ENCODE measurements around the gene IER5L. TPM values are rescaled to one million over a fixed set of nuclear protein-coding genes. Genes with fewer than 3 reads are reported as not detected.

Gene IER5L
- total RNA-seq, 4 donors from 2014 or later: 13.0 to 31.5 (median 25.3) TPM

DNA sequence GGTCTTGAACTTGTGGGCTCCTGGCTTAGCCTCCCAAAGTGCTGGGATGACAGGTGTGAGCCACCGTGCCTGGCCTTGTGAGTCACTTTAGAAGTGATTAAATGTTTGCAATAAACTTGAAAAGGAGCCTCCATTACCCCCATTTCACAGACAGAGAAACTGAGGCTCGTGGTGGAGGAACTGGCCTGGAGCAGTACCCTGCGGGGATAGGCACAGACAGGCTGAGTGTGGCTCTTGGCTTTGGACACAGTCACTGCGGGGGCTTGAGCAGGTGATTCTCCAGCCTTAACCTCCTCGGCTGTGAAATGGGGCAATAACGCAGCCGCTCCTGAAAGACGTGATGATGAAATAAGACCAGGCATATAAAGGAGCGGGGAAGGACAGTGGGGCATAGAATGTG lies 40.9 kb upstream of the IER5L start:
- H3K36me3 ChIP-seq: no peaks in the 10 kb centered on the region
- H3K9me3 ChIP-seq: no peaks in the 10 kb centered on the region
- H3K27ac ChIP-seq: no peak overlapping the region
- no peaks in the 10 kb centered on the region for H3K4me1 ChIP-seq
- no peak overlapping the region for H3K4me3 ChIP-seq
- DNase-seq (ENCODE audit: low spot score in 2 of 2): no peak
- H3K27me3 ChIP-seq: no peaks in the 10 kb centered on the region
- 74 to 79% methylated on average over 9 of the region's 9 CpGs for WGBS, 2 donors
- no peak for TF ChIP-seq EP300 (IDR thresholded peaks at IDR 0.05)
- TF ChIP-seq, protein P1, sequence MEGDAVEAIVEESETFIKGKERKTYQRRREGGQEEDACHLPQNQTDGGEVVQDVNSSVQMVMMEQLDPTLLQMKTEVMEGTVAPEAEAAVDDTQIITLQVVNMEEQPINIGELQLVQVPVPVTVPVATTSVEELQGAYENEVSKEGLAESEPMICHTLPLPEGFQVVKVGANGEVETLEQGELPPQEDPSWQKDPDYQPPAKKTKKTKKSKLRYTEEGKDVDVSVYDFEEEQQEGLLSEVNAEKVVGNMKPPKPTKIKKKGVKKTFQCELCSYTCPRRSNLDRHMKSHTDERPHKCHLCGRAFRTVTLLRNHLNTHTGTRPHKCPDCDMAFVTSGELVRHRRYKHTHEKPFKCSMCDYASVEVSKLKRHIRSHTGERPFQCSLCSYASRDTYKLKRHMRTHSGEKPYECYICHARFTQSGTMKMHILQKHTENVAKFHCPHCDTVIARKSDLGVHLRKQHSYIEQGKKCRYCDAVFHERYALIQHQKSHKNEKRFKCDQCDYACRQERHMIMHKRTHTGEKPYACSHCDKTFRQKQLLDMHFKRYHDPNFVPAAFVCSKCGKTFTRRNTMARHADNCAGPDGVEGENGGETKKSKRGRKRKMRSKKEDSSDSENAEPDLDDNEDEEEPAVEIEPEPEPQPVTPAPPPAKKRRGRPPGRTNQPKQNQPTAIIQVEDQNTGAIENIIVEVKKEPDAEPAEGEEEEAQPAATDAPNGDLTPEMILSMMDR (IDR thresholded peaks at IDR 0.05): no peak
- no peak for TF ChIP-seq POLR2A (IDR thresholded peaks at IDR 0.05)

DNA sequence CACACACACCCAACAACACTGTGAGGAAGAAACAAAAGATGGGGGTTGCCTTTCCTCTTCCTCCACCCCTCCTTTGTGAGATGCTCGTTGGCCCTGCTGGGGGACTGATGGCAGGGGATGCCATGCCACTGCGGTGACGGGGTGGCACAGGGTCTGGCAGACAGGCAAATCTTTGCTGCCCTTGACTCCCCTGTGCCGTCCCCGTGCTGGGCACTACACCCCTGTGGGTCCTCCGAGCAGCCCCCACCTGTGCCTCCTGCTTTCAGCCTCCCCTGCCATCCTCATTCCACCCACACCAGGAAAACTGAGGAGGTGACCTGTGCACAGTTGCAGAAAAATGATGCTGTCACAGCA lies 40.2 kb upstream of the IER5L start:
- H3K27me3 ChIP-seq: no peaks in the 10 kb centered on the region
- no peak for DNase-seq (ENCODE audit: low spot score in 2 of 2)
- TF ChIP-seq POLR2A (IDR thresholded peaks at IDR 0.05) (no peak), EP300 (IDR thresholded peaks at IDR 0.05) (no peak)
- TF ChIP-seq, protein P1 (IDR thresholded peaks at IDR 0.05): no peak
- no peak overlapping the region for H3K27ac ChIP-seq
- no peaks in the 10 kb centered on the region for H3K4me1 ChIP-seq
- 65 to 71% methylated on average over 6 of the region's 6 CpGs for WGBS, 2 donors
- H3K9me3 ChIP-seq: no peaks in the 10 kb centered on the region
- H3K36me3 ChIP-seq: no peaks in the 10 kb centered on the region
- H3K4me3 ChIP-seq: no peak overlapping the region

DNA sequence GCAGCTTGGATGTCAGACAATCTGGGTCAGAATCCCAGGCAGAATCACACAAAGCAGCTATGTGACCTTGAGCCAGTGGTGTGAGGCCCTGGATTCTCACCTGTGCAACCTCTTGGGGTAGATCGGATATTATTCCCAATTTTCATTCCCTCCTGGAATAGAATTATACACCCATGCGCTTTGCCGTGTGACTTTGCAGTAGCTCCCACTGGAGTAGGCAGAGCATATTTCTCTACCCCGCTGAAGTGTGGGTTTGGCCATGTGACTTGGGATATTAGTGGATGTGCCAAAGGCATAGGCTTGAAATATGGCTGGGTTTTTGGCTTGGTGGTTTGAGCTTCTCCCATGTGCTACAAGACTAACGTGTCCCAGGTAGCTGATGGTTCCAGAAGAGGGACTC lies 35.5 kb upstream of the IER5L start:
- TF ChIP-seq, protein P1 (IDR thresholded peaks at IDR 0.05): no peak
- TF ChIP-seq POLR2A (IDR thresholded peaks at IDR 0.05) (no peak), EP300 (IDR thresholded peaks at IDR 0.05) (no peak)
- 79 to 94% methylated on average over 5 of the region's 5 CpGs for WGBS, 2 donors
- Histone ChIP-seq H3K36me3 (no peaks in the 10 kb centered on the region), H3K4me3 (no peak overlapping the region), H3K9me3 (no peaks in the 10 kb centered on the region), H3K27ac (no peak overlapping the region), H3K4me1 (no peaks in the 10 kb centered on the region), H3K27me3 (no peaks in the 10 kb centered on the region)
- no peak for DNase-seq (ENCODE audit: low spot score in 2 of 2)

DNA sequence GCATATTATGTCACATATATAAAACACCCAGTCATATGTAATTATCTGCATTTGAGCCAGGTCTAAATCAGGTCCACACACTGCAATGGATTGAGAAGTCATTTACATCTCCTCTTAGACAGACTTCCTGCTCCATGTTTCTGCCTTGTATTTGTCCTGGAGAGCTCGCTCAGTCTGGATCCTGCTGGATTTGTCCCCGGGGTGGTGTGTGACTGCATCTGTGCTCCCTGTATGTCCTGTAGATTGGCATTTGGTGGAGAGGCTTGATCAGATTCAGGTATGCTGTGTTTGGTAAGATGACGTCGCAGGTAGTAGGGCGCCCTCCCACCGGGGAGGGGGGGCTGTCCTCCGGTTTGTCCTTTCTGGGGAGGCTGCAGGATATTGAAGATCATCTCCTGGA lies 33.6 kb upstream of the IER5L start:
- Histone ChIP-seq H3K4me3 (no peak overlapping the region), H3K9me3 (no peaks in the 10 kb centered on the region), H3K27ac (no peak overlapping the region), H3K27me3 (no peaks in the 10 kb centered on the region), H3K4me1 (no peaks in the 10 kb centered on the region), H3K36me3 (no peaks in the 10 kb centered on the region)
- 72 to 73% methylated on average over 7 of the region's 7 CpGs for WGBS, 2 donors
- TF ChIP-seq, protein P1 (IDR thresholded peaks at IDR 0.05): no peak
- TF ChIP-seq EP300 (IDR thresholded peaks at IDR 0.05) (no peak), POLR2A (IDR thresholded peaks at IDR 0.05) (no peak)
- no peak for DNase-seq (ENCODE audit: low spot score in 2 of 2)

DNA sequence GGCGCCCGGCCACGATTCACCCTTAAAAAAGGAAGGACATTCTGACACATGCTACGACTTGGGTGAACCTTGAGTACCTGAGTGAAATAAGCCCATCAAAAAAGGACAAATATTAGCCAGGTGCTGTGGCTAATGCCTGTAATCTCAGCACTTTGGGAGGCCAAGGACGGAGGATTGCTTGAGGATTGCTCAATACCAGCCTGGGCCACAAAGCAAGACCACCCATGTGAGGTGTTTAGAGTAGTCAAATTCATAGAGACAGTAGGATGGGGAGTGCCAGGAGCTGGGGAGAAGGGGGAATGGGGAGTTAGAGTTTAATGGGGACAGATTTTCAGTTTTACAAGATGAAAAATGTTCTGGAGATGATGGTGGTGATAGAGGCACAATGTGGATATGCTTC lies 32.1 kb upstream of the IER5L start:
- H3K4me3 ChIP-seq: no peak overlapping the region
- no peaks in the 10 kb centered on the region for H3K27me3 ChIP-seq
- 69 to 94% methylated on average over 4 to 5 of the region's 5 CpGs for WGBS, 2 donors
- DNase-seq (ENCODE audit: low spot score in 2 of 2): no peak
- no peak overlapping the region for H3K27ac ChIP-seq
- no peaks in the 10 kb centered on the region for H3K9me3 ChIP-seq
- TF ChIP-seq POLR2A (IDR thresholded peaks at IDR 0.05): no peak
- TF ChIP-seq, protein P1 (IDR thresholded peaks at IDR 0.05): no peak
- TF ChIP-seq EP300 (IDR thresholded peaks at IDR 0.05): no peak
- H3K4me1 ChIP-seq: no peaks in the 10 kb centered on the region
- no peaks in the 10 kb centered on the region for H3K36me3 ChIP-seq

Measured in tibial nerve (tissue), 4 donors.